ENCODE results near the gene KPNB1. TPM values are rescaled to one million over a fixed set of nuclear protein-coding genes. Genes with fewer than 3 reads are reported as not detected.

Gene KPNB1
- total and polyA plus RNA-seq, 2 of the 8 experiments (the other 6 are each of a cell fraction or from before 2014, with no cell fraction given): 171 to 625 TPM

GRCh38 chr17:47649153-47649971 is at the start of gene KPNB1 (continued):
- TF ChIP-seq CEBPB (IDR thresholded peaks at IDR 0.05; ENCODE audit: low read depth, low read length) (peak; percentile 58; the same call in 1 of the 2 replicates), ZNF274 (IDR thresholded peaks at IDR 0.05; ENCODE audit: borderline replicate concordance, extremely low read depth, low read length) (no peak), HDAC2 (IDR thresholded peaks at IDR 0.05; ENCODE audit: borderline replicate concordance in 1 of 2, low read depth in 2 of 2, low read length in 2 of 2) (peak in 1 of 2 experiments; percentile 15; a peak in 1 of 4 replicates), KDM4A (IDR thresholded peaks at IDR 0.05; ENCODE audit: low read depth, low read length, severe bottlenecking) (peak; percentile 28), SP2 (IDR thresholded peaks at IDR 0.05; ENCODE audit: low read length) (peak; percentile 30; the same call in 1 of the 2 replicates), NANOG (IDR thresholded peaks at IDR 0.05; ENCODE audit: insufficient read depth, low read depth, low read length, poor library complexity, severe bottlenecking) (peak; percentile 37), SIRT6 (IDR thresholded peaks at IDR 0.05; ENCODE audit: low read length) (no peak), POLR2A (IDR thresholded peaks at IDR 0.05; ENCODE audit: control extremely low read depth in 1 of 2, low read depth in 2 of 2, low read length in 2 of 2) (peak; percentile 3 to 81), ASH2L (IDR thresholded peaks at IDR 0.05; ENCODE audit: low read length) (peak; percentile 64)
